HG03342 (cell line): ENCODE data around the gene PRKCA.
"Not testable (repeated sequence)": the region's sequence is repeated elsewhere in the genome, so short reads cannot be mapped to it uniquely, and the experiment has no call there.

Source experiments
- ATAC-seq: cut with Tn5 transposase; IDR thresholded peaks from one replicate; pipeline ENCODE4 v1.9.1; 2021; ENCODE audit warnings: mild to moderate bottlenecking, moderate library complexity; ENCODE audit not compliant: unreplicated experiment

The PRKCA gene

DNA sequence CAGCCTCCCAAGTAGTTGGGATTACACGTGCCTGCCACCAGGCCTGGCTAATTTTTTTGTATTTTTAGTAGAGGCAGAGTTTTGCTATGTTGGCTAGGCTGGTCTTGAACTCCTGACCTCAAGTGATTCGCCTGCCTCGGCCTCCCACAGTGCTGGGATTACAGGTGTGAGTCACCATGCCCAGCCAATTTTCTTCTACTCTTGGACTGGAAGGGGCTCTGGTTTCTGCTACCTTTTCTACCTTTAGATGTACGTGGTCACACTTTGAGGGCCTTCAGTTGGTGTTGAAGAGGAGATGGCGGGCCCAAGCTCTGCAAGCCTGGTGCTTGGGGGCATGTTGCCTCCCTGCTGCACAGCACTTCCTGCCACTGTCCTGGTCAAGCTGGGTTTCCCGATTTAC, 173.6 kb downstream of the PRKCA start:
- ATAC-seq, result no peak

DNA sequence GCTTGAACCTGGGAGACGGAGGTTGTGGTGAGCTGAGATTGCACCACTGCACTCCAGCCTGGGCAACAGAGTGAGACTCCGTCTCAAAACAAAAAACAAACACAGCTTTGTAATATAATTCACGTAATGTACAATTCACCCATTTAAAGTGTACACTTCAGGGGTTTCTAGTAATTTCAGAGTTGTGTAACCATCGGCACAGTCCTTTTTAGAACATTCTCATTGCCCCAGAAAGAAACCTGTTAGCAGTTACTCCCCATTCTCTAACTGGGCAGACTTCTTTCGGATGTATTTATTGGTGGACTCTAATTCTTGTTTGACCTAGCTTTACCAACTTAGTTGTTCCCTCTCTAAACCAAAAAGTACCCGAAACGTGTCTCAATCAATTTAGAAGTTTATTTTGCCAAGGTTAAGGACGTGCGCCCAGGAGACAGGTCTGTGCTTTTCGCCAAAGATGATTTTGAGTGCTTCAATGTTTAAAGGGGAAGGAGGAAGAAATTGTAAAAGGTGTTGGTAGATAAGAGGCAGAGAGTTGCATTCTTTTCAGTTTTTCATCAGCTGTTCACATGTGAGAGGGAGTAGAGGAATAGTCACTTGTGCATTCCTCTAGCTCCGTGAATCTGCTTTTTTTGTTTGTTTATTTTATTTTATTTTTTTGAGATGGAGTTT, 175.3 kb downstream of the PRKCA start:
- ATAC-seq, result no peak

DNA sequence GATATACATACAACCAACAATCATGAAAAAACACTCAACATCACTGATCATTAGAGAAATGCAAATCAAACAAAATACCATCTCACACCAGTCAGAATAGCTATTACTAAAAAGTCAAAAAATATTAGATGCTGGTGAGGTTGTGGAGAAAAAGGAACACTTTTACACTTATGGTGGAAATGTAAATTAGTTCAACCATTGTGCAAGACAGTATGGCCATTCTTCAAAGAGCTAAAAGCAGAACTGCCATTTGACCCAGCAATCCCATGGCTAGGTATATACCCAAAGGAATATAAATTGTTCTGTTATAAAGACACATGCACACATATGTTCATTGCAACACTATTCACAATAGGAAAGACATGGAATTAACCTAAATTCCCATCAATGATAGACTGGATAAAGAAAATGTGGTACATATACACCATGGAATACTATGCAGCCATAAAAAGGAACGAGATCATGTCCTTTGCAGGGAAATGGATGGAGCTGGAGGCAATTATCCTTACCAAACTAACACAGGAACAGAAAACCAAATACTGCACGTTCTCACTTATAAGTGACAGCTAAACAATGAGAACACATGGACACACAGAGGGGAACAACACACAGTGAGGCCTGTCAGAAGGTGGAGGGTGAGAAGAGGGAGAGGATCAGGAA, 176.9 kb downstream of the PRKCA start:
- not testable (repeated sequence) for ATAC-seq

DNA sequence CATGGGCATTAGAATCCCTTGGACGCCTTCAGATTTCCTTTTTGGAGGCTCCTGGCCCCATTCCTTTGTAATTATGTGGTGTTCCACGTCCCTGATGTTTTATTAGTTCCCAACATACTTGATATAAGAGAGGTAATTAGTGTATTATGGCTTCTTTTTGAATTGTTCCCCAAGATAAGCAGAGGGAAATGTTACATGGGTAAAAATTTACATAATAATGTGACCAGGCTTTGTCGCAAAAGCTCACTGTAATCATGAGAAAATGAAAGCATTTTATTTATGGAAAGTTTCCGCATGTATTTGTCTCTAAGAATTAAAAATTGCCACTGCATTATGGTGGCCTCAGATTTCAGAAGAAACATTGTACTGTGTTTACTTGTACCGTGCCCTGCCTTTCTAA, 177.8 kb downstream of the PRKCA start:
- no peak for ATAC-seq

DNA sequence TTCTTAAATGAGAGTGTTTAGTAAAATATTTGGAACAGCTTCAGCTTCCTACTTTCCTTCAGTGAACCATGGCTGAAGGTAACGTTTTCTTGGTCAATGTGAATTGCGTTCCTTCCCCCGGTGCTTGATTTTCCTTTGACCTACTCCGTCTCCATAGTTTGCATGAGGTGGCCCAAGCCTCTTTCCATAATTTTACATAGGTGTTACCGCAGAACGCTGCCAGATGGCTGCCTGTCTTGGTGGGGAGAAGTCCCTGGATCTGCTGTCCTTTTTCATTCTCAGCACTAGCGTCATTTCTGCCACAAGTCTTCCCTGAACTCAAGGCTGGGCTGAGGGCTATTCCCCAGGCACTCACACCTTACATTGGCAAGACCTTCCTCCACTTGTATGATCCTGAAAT, 178.4 kb downstream of the PRKCA start:
- no peak for ATAC-seq

DNA sequence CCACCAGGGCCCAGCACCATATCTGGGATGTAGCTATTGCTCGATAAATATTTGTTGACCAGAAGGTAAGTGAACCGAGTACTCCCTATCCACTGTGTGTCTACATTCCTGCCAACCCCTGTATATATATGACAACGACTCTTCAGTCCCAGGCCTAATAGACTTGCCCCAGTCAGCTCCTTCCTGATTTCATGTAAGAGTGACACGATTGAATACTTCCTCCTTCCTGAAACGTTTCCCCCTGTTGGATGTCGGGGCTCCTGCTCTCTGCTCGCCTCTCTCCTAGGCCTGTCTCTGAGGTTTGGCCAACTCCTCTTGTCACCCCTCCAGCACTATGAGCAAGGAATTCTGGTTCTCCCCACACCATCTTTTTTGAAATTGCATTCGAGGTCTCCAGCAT, 178.9 kb downstream of the PRKCA start:
- ATAC-seq, result no peak

DNA sequence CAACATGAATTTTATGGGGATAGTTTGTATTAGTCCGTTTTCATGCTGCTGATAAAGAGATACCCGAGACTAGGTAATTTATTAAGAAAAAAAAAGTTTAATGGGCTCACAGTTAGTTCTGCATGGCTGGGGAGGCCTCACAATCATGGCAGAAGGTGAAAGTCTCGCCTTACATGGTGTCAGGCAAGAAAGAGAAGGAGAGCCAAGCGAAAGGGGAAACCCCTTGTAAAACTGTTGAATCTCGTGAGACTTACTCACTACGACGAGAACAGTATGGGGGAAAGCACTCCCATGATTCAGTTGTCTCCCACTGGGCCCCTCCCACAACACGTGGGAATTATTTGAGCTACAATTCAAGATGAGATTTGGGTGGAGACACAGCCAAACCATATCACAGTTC, 181.5 kb downstream of the PRKCA start:
- no peak for ATAC-seq

DNA sequence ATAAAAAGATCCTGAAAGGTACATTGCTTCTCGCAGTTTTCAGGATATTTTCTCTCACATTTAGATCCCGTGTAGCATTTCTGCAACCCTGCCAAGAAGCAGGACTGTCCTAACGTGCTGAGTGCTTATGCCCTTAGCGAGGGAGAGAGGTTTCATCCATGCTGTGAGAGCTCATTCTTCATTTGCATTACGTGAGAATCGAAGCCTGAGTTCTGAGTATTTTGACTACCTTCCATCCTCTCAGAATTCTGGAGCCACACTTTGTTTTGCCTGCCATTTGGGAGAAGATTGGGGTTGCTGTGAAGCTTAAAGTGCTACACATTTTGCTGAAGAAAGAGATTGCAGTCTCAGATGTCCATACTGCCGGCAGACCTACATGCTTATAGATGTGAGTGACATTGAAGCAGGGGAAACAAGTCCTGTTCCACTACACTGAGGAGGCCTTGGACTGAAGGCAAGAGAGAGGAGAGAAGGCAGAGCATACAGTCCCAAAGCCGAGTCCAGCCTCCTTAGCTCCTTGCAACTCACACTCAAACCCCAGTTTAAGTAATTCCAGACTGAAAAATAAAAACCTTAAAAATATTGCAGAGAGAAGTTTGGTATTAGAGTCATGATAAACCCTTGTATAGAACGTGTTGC, 183.0 kb downstream of the PRKCA start:
- ATAC-seq, result no peak

DNA sequence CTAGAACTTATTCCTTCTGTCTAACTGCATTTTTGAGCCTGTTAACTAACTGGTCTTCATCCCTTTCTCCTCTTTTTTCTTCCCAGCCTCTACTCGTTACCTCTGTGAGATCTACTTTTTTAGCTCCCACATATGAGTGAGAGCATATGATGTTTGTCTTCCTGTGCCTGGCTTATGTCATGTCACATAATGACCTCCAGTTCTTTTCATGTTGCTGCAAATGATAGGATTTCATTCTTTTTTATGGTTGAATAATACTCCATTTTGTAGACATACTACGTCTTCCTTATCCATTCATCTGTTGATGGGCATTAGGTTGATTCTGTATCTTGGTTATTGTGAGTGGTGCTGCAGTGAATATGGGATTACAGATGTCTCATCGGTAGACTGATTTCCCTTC, 184.7 kb downstream of the PRKCA start:
- no peak for ATAC-seq

DNA sequence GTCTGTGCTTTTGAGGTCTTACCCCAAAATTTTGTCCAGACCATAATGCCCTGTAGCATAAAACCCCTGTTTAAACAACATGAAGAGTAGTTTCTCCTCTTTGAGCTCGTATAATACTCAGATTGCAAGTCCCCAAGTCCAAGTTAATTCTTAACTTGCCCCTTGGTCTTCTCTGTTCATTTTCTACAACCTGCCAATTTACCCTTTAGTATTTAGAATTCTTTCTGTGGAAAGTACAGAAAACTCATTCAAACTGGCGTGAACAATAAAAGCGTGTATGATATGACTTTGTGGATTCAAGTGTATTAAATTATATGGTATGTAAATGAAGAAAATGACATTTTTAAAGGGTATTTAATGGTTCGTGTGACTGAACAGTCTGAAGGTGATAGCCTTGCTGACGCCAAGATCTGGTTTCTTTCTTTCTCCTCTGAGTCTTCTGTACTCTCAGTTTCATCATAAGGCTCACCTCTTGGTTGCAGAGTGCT, 185.6 kb downstream of the PRKCA start:
- ATAC-seq, result no peak

DNA sequence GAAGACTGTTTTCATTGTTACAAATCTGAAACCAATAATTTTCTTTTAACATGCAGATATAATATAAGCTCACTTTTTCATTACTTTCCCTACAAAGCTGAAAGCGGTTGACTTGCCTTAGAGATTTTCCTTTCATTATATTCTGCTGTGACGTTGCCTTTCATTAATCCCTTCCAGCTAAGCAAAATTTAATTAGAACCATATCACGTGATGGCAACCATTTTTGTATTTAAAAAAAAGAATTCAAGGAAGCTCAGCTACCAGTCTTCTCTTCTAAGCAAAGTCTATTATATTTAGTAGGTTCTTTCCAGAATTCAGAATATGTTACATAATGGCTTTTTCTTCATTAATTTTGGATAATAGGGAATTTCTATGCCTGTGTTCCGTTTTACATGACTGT, 186.5 kb downstream of the PRKCA start:
- ATAC-seq, result no peak

DNA sequence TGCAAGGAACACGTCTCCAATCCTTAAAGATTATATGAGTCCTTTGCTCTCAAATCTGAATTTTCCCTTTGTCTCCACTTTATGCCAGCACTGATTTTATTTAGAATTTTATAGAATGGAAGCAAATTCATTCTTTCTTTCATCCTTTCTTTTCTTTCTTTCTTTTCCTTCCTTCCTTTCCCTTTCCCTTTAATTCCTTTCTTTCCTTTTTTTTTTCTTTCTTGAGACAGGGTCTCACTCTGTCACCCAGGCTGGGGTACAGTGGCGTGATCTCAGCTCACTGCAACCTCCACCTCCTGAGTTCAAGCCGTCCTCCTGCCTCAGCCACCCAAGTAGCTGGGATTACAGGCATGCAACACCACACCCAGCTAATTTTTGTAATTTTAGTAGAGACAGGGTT, 187.2 kb downstream of the PRKCA start:
- not testable (repeated sequence) for ATAC-seq

DNA sequence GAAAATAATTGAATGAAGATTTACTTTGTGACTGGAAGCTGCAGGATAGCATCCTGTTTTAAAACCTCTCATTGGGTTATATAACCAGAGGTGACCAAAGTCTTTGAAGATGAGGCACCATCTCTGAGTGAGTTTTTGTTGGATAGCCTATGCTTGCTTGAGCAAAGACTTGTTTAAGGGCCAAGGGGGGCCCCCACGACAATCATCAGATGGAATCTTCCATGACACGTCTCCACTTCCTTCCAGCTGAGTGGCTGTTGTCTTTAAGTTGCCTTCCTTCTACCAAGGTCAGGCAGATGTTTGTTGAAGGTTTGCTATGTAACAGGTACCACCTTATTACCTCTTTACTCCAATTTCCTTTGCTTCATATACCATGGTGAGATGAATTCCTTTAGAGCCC, 188.8 kb downstream of the PRKCA start:
- no peak for ATAC-seq

DNA sequence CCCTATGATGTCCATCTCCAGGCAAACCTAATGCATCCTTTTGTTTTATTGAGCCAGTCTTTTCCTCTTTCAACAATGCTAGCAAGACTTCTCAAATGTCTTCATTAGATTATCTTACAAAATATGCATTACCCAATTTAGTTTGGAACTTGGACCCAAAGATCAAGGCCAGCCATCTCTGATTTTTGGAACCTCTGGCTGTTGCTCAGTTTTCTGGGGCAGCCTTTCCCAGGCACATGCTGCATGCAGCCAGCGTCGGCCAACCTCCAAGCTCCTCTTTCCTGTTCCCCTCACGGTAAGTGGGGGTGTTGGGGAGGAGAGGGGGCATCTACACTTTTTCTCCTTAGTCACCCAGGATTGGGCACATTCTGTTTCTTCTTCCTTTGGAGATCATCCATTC, 189.3 kb downstream of the PRKCA start:
- ATAC-seq, result no peak

DNA sequence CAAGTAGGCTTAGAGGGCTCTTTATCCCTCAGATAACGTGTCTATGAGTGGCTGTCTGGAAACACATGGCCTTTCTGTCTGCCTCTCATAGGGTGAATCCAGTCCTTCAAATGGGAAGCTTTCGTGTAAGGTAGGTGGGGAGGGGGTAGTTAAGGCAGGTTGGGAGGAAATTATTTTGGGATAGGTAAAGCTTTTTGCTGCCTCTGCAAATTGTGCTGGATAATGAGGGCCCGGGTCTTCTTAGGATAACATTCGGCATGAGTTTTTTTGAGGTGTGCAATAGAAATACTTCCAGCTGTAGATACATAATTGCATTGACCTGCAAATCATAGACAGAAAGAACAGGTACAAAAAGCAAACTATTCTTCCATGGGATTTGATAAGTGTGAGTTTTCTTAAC, 189.7 kb downstream of the PRKCA start:
- ATAC-seq, result no peak

DNA sequence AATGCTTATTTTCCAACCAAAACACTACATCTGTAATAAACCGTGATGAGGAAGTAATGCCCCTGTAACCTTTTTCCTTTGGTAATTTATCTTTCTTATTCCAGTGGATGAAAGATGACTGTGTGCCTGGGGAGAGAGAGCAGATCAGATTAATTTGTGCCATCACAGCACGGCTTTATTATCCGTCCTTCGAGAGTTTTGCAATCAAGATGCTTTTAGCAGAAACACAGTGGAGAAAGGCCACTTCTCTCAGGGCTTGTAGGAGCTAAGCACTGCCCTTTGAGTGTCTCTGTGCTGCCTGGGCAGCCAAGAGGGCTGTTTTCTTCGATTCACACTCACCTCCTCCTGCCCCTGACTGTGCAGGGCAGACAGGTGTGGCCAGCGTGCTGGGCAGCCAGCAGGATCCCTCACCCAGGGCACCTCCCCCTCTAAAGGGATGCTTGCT, 190.2 kb downstream of the PRKCA start:
- ATAC-seq, result no peak

DNA sequence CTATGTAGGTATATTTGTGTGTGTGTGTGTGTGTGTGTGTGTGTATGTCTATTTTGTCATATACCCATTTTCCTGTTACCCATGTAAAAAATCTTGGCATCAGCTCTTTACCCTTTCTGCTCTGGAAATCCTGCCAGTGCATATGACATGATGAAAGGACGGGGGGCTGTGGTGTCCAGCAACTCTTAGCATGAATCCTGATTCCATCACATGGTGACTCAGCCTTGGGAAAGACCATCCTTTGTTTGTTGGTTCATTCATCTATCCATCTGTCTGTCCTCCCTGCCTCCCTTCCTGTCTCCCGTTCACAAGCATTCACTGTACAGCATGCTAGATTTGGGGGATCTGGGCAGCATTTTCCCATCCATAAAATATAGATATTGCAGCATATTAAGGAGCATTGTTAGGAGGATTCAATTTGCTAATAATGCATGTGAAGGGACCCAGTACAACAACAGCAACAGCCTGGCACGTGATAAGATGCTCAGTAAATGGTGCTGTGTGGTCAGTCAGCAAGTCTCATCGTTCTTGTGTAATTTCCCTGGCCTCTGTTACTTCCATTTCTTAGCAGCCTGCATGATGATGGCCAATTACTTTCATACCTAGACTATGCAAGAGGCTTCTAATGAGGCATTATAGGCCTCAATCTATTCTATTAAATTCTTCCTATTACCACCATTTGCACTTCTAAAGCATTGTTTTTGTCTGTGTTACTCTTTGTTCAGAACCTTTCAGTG, 191.0 kb downstream of the PRKCA start:
- no peak for ATAC-seq

DNA sequence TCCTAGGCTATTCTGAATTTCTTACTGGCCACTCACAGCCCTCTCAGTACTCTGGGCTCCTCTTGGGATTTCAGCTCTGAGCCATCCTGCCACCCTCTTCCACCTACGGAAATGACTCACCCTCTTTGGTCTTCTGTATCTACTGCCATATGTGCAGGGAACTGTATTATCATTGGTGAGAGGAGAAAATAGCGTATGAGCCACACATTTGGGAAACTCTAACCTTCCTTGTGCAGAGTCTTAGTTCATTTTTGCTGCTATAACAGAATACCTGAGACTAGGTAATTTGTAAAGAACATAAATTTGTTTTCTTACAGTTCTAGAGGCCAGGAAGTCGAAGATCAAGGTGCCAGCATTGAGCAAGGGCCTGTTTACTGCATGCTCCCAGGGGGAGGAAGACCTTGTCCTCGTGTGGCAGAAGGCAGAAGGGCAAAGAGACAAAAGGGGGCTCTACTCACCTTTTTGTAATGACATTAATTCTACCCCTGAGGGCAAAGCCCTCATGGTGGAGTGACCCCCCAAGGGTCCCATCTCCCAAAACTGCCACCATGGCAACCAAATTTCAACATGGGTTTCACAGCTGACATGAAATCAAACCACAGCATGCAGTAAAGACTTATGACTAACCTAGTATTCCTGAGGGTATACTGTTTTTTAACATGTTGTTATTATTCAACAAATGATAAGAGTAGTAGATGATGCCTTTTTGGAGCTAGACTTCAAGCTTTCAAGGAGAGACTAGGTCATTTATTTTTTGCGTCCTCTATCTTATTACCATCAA, 191.8 kb downstream of the PRKCA start:
- no peak for ATAC-seq

DNA sequence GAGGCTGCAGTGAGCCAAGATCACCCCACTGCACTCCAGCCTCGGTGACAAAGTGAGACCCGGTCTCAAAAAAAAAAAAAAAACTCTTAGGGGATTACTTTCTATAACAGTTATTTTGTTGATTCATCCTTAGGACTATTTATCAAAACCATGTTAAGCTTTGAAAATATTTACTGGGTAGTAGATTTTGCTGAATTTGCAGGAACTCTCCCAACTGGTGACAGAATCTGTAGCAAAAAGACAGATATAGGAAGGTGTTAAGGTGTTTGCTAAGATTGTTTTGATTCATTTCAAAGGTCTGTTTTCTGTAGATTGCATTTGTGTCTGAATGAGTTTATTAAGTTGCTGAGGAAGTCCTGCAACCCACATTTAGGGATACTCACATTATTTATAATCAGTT, 192.6 kb downstream of the PRKCA start:
- no peak for ATAC-seq

DNA sequence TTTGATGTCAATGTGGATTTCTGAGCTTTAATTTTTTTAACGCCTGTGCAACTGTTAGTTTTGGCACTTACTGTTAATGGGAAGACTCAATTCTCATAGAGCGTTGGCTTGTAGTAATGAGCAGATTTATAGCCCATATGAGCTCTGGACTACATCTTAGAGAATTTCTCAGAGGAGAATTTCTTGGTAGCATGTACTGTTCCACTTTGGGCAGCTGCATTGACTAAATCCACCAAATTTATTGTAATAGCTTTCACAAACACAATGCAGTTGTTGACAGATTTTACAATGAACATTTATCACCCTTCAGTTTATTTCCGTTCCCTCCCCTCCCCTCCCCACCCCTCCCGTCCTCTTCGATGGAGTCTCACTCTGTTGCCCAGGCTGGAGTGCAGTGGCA, 193.9 kb downstream of the PRKCA start:
- no peak for ATAC-seq

DNA sequence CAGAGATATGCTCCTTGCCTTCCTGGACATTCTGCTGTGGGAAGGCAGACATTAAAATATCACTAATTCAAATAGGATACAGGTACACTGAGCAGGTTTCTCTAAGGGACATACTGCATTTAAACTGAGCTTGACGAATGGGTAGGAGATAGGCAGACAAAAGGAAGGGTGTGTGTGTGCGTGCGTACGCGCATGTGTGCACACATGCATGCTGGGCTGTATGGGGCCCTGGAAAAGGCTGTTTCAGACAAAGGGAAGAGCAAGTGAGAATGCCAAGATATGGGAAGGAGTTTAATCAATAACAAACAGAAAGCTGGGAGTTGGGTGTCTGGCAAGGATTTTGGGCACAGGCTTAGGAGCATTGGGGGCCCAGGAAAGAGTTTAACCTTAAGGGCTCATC, 196.2 kb downstream of the PRKCA start:
- no peak for ATAC-seq
